H9 (cell line): Measurements from ENCODE around the gene SLC12A8. TPM values are rescaled to one million over a fixed set of nuclear protein-coding genes. Genes with fewer than 3 reads are reported as not detected.
A peak's percentile ranks its signal among the peaks of the same experiment; 100 is the strongest.

Experiments used
- DNase-seq: peaks from one replicate; pipeline ENCODE4 v3.0.0-alpha.2; 2017
- H2AFZ ChIP-seq: one replicate; pipeline ENCODE4 v1.6.1; 2013; ENCODE audit warnings: mild to moderate bottlenecking, low read length, control low read depth, moderate library complexity
- H2AK5ac ChIP-seq: 2 replicates; pipeline ENCODE4 v1.6.1; 2013; ENCODE audit warnings: low read length, control low read depth, mixed read lengths; ENCODE audit not compliant: insufficient read length
- H2BK120ac ChIP-seq: one replicate; pipeline ENCODE4 v1.6.1; 2013; ENCODE audit warnings: low read depth, mild to moderate bottlenecking, low read length, control low read depth, inconsistent platforms; ENCODE audit not compliant: poor library complexity, severe bottlenecking
- H2BK12ac ChIP-seq: 2 replicates; pipeline ENCODE4 v1.6.1; 2013; ENCODE audit warnings: low read length, control low read depth, mixed read lengths, low read depth; ENCODE audit not compliant: insufficient read length
- H2BK15ac ChIP-seq: 2 replicates; pipeline ENCODE4 v1.6.1; 2013; ENCODE audit warnings: low read depth, low read length, control low read depth
- H2BK20ac ChIP-seq: one replicate; pipeline ENCODE4 v1.6.1; 2013; ENCODE audit warnings: low read depth, mild to moderate bottlenecking, low read length, control low read depth, inconsistent platforms; ENCODE audit not compliant: poor library complexity, severe bottlenecking
- H2BK5ac ChIP-seq: 2 replicates; pipeline ENCODE4 v1.6.1; 2013; ENCODE audit warnings: low read length, control low read depth, mixed read lengths; ENCODE audit not compliant: insufficient read length
- H3K14ac ChIP-seq: 2 replicates; pipeline ENCODE4 v1.6.1; 2013; ENCODE audit warnings: low read length, control low read depth; ENCODE audit not compliant: insufficient read depth
- H3K18ac ChIP-seq: 2 replicates; pipeline ENCODE4 v1.6.1; 2013; ENCODE audit warnings: low read depth, mild to moderate bottlenecking, mixed read lengths, low read length, control low read depth; ENCODE audit not compliant: insufficient read length
- H3K23ac ChIP-seq: 2 replicates; pipeline ENCODE4 v1.6.1; 2013; ENCODE audit warnings: low read length, control low read depth, mixed read lengths, low read depth; ENCODE audit not compliant: insufficient read length
- H3K23me2 ChIP-seq: 2 replicates; pipeline ENCODE4 v1.6.1; 2013; ENCODE audit warnings: low read depth, mild to moderate bottlenecking, mixed read lengths, low read length, control low read depth; ENCODE audit not compliant: insufficient read length, poor library complexity, severe bottlenecking
- H3K27ac ChIP-seq: 2 replicates; pipeline ENCODE4 v1.5.1; 2013; ENCODE audit warnings: low read length, control low read depth, mixed read lengths, low read depth; ENCODE audit not compliant: insufficient read length
- H3K27me3 ChIP-seq: 2 replicates; pipeline ENCODE4 v1.6.1; 2013; ENCODE audit warnings: low read length, control low read depth, inconsistent platforms; ENCODE audit not compliant: insufficient read depth
- H3K4ac ChIP-seq: 2 replicates; pipeline ENCODE4 v1.6.1; 2013; ENCODE audit warnings: low read depth, mild to moderate bottlenecking, control low read depth, inconsistent platforms, low read length, moderate library complexity
- H3K4me1 ChIP-seq: 2 replicates; pipeline ENCODE4 v1.6.1; 2013; ENCODE audit warnings: low read length, control low read depth, inconsistent platforms; ENCODE audit not compliant: insufficient read depth
- H3K4me2 ChIP-seq: 2 replicates; pipeline ENCODE4 v1.6.1; 2013; ENCODE audit warnings: low read length, control low read depth, mixed read lengths; ENCODE audit not compliant: insufficient read length, insufficient read depth
- H3K56ac ChIP-seq: 2 replicates; pipeline ENCODE4 v1.6.1; 2013; ENCODE audit warnings: low read depth, mild to moderate bottlenecking, mixed read lengths, low read length, control low read depth; ENCODE audit not compliant: insufficient read length
- H3K79me1 ChIP-seq: 2 replicates; pipeline ENCODE4 v1.6.1; 2013; ENCODE audit warnings: low read depth, mild to moderate bottlenecking, moderate library complexity, low read length, control low read depth, inconsistent platforms; ENCODE audit not compliant: insufficient read depth, poor library complexity, severe bottlenecking
- H3K79me2 ChIP-seq: 2 replicates; pipeline ENCODE4 v1.6.1; 2013; ENCODE audit warnings: low read length, control low read depth, inconsistent platforms; ENCODE audit not compliant: insufficient read depth
- H3K9ac ChIP-seq: 2 replicates; pipeline ENCODE4 v1.6.1; 2013; ENCODE audit warnings: low read length, control low read depth, mixed read lengths; ENCODE audit not compliant: insufficient read length; ENCODE audit errors: extremely low read depth
- H3K9me3 ChIP-seq: one replicate; pipeline ENCODE4 v1.6.1; 2013; ENCODE audit warnings: low read depth, low read length, inconsistent platforms; ENCODE audit not compliant: control insufficient read depth
- H3T11ph ChIP-seq: one replicate; pipeline ENCODE4 v1.6.1; 2013; ENCODE audit warnings: mild to moderate bottlenecking, low read length, control low read depth, inconsistent platforms
- H4K20me1 ChIP-seq: one replicate; pipeline ENCODE4 v1.6.1; 2013; ENCODE audit not compliant: control insufficient read depth, insufficient read length, insufficient read depth
- H4K5ac ChIP-seq: 2 replicates; pipeline ENCODE4 v1.6.1; 2013; ENCODE audit warnings: low read depth, mild to moderate bottlenecking, mixed read lengths, low read length, control low read depth; ENCODE audit not compliant: insufficient read length
- H4K8ac ChIP-seq: replicated peaks from 2 replicates; pipeline ENCODE4 v1.6.1; 2013; ENCODE audit warnings: low read length, control low read depth, mixed read lengths, low read depth; ENCODE audit not compliant: insufficient read length
- H4K91ac ChIP-seq: 2 replicates; pipeline ENCODE4 v1.6.1; 2013; ENCODE audit warnings: low read depth, mild to moderate bottlenecking, moderate library complexity, mixed read lengths, low read length, control low read depth; ENCODE audit not compliant: insufficient read length
- H3K27ac Mint-ChIP-seq, 3 experiments: 2 replicates in 2 of 3; 3 replicates in 1 of 3; pipeline ENCODE4 v1.8.0; 2020 to 2021; ENCODE audit warnings: mixed read lengths in 3 of 3, mild to moderate bottlenecking in 1 of 3, moderate library complexity in 1 of 3
- H3K27me3 Mint-ChIP-seq: 2 replicates; pipeline ENCODE4 v1.8.0; 2021; ENCODE audit warnings: low read depth, mild to moderate bottlenecking, moderate library complexity, mixed read lengths
- H3K36me3 Mint-ChIP-seq, 3 experiments: 2 replicates in 2 of 3; 3 replicates in 1 of 3; pipeline ENCODE4 v1.8.0; 2020 to 2021; ENCODE audit warnings: low read depth in 3 of 3, mixed read lengths in 3 of 3; ENCODE audit not compliant: insufficient read depth in 1 of 3
- H3K4me1 Mint-ChIP-seq, 2 experiments: 2 replicates each; pipeline ENCODE4 v1.8.0; 2020; ENCODE audit warnings: mixed read lengths in 2 of 2
- H3K4me3 Mint-ChIP-seq, 2 experiments: 2 replicates in 1 of 2; 3 replicates in 1 of 2; pipeline ENCODE4 v1.8.0; 2020 to 2021; ENCODE audit warnings: mild to moderate bottlenecking in 2 of 2, mixed read lengths in 2 of 2, moderate library complexity in 1 of 2
- H3K9me3 Mint-ChIP-seq, 2 experiments: 2 replicates in 1 of 2; 3 replicates in 1 of 2; pipeline ENCODE4 v1.8.0; 2020; ENCODE audit warnings: mild to moderate bottlenecking in 2 of 2, mixed read lengths in 2 of 2, moderate library complexity in 1 of 2
- CTCF ChIP-seq: fragments of 200-600 bp; sonication (generic); conservative IDR thresholded peaks from 3 replicates; pipeline ENCODE4 v1.8.0; 2021; ENCODE audit warnings: antibody characterized with exemption, mild to moderate bottlenecking
- WGBS: extraction: QIAGEN DNeasy Blood & Tissue Kit; methylation state at CpG from one replicate; pipeline ENCODE4 v1.1.7; 2013; ENCODE audit warnings: missing lambda C conversion rate, low lambda C conversion rate, mixed read lengths; ENCODE audit not compliant: insufficient read length; ENCODE audit errors: extremely low coverage; 5-methylcytosine and 5-hydroxymethylcytosine counted together
- total RNA-seq: library from RNA; stranded (reverse); gene quantifications from 2 replicates; pipeline ENCODE4 v1.2.1, GENCODE V29; 2021

Gene SLC12A8
- total RNA-seq, 1 experiment from 2014 or later, result 8.2 TPM

GRCh38 chr3:125194849-125195601 lies 17.5 kb downstream of the SLC12A8 start:
- Mint-ChIP-seq H3K27ac (peak overlapping the region in 1 of 3 experiments; percentile 49; a peak in 1 of 7 replicates), H3K4me1 (peaks cover 39 to 40% of the 10 kb centered on the region in 2 experiments), H3K36me3 (peaks cover 0 to 5% (median 3%) of the 10 kb centered on the region in 3 experiments; a peak in 4 of 7 replicates), H3K4me3 (no peak overlapping the region), H3K9me3 (no peaks in the 10 kb centered on the region; a peak in 1 of 5 replicates), H3K27me3 (no peaks in the 10 kb centered on the region)
- H3K9ac ChIP-seq, result no peak overlapping the region
- no peak for TF ChIP-seq CTCF
- no peaks in the 10 kb centered on the region for H3K27me3 ChIP-seq
- H3K56ac ChIP-seq, result no peak overlapping the region
- no peaks in the 10 kb centered on the region for H4K20me1 ChIP-seq
- no peak overlapping the region for H3K4me2 ChIP-seq
- H3K18ac ChIP-seq, result no peak overlapping the region
- H3K79me2 ChIP-seq, result no peaks in the 10 kb centered on the region
- WGBS, result no CpG with 5 or more reads among the region's 5 CpGs
- no peak overlapping the region for H2BK20ac ChIP-seq
- H3T11ph ChIP-seq, result no peak overlapping the region
- no peak overlapping the region for H4K8ac ChIP-seq
- no peak overlapping the region for H3K23ac ChIP-seq
- H3K4ac ChIP-seq, result no peak overlapping the region
- no peak overlapping the region for H2AFZ ChIP-seq
- no peaks in the 10 kb centered on the region for H3K79me1 ChIP-seq
- H3K23me2 ChIP-seq, result no peaks in the 10 kb centered on the region
- H4K91ac ChIP-seq, result no peak overlapping the region
- H2BK15ac ChIP-seq, result no peak overlapping the region
- H3K4me1 ChIP-seq, result peaks cover 12% of the 10 kb centered on the region
- H4K5ac ChIP-seq, result no peak overlapping the region
- H2AK5ac ChIP-seq, result no peak overlapping the region
- no peak overlapping the region for H2BK12ac ChIP-seq
- H3K14ac ChIP-seq, result no peak overlapping the region
- DNase-seq, result no peak
- H2BK120ac ChIP-seq, result no peak overlapping the region
- H3K9me3 ChIP-seq, result no peaks in the 10 kb centered on the region
- no peak overlapping the region for H2BK5ac ChIP-seq
- no peak overlapping the region for H3K27ac ChIP-seq
